Suprapubic skin (tissue), 4 donors: ENCODE data around the gene FAR2.

Experiments used
- CTCF ChIP-seq, 2 donors: fragments of 200-600 bp in 1 of 2; fragments of 450-650 bp in 1 of 2; sonication (generic) in 1 of 2; IDR thresholded peaks; one replicate each; pipeline ENCODE4 v1.5.1; 2016 to 2019; ENCODE audit warnings: antibody characterized with exemption in 2 of 2, mild to moderate bottlenecking in 1 of 2, moderate library complexity in 1 of 2
- EP300 ChIP-seq: sonication (generic); formaldehyde crosslinking; IDR thresholded peaks from one replicate; pipeline ENCODE4 v1.6.1; 2017; ENCODE audit warnings: antibody characterized with exemption
- POLR2A ChIP-seq, 2 donors: fragments of 450-650 bp; IDR thresholded peaks; one replicate each; pipeline ENCODE4 v1.6.1; 2017; ENCODE audit warnings: antibody characterized with exemption in 2 of 2, mild to moderate bottlenecking in 2 of 2, moderate library complexity in 2 of 2
- POLR2AphosphoS5 ChIP-seq, 3 donors: sonication (generic); formaldehyde crosslinking; IDR thresholded peaks; one replicate each; pipeline ENCODE4 v1.6.1; 2017; ENCODE audit warnings: antibody characterized with exemption in 3 of 3

- TF ChIP-seq CTCF (IDR thresholded peaks at IDR 0.05) (no peak), POLR2A (IDR thresholded peaks at IDR 0.05) (no peak), POLR2AphosphoS5 (IDR thresholded peaks at IDR 0.05) (no peak), EP300 (no peak)
Measured at GRCh38 chr12:29333178-29333577, 184.1 kb downstream of the FAR2 start.
